Measurements from ENCODE around the gene KCNAB1.
A peak's percentile ranks its signal among the peaks of the same experiment; 100 is the strongest.

The KCNAB1 gene

DNA sequence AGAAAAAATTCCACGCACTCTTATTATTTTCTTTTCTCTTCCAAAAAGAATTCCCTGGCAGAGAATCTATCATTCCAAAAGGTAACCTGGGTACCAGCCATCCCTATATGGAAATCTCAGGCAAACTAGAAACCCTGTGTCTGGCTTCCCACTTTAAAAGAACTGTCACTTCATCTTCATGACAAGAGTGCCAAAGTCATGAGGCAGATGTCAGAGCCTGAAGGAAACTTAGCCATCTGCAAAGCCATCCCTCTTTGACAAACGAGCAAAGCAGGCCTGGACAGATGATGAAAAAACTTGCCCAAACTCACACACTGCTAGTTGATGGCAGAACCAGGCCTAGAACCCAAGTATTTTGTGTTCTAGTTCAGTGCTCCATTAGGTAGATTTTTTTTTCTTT is 418.7 kb downstream of the KCNAB1 start:
- H3K27ac ChIP-seq, result no peak overlapping the region

DNA sequence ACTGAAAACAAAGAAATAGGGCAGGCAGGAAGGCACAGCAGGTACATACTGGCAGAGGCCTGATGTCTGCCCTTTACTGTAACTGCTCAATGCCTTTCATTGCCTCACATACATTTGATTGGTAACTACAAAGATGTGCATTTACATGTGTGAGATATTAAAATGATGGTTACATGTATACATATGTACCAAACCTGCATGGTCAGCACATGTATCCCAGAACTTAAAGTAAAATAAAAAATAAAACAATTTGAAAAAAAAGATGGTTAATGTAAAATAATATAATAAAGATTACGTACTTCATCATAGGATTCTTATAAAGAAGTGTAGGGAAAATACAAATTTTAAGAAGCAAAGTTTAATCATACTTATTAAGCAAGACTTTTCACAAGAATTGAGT is 419.4 kb downstream of the KCNAB1 start:
- H3K27ac ChIP-seq, result no peak overlapping the region
- DNase-seq (ENCODE audit: low spot score), result no peak
- TF ChIP-seq, protein P1, sequence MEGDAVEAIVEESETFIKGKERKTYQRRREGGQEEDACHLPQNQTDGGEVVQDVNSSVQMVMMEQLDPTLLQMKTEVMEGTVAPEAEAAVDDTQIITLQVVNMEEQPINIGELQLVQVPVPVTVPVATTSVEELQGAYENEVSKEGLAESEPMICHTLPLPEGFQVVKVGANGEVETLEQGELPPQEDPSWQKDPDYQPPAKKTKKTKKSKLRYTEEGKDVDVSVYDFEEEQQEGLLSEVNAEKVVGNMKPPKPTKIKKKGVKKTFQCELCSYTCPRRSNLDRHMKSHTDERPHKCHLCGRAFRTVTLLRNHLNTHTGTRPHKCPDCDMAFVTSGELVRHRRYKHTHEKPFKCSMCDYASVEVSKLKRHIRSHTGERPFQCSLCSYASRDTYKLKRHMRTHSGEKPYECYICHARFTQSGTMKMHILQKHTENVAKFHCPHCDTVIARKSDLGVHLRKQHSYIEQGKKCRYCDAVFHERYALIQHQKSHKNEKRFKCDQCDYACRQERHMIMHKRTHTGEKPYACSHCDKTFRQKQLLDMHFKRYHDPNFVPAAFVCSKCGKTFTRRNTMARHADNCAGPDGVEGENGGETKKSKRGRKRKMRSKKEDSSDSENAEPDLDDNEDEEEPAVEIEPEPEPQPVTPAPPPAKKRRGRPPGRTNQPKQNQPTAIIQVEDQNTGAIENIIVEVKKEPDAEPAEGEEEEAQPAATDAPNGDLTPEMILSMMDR (conservative IDR thresholded peaks at IDR 0.05; ENCODE audit: low read depth), result no peak
- POLR2A ChIA-PET (ENCODE audit: low non-redundant PET), result no interaction called here
- CTCF ChIA-PET, result no interaction called here

More for the DNA sequence above, 418.7 kb downstream of the KCNAB1 start:
- DNase-seq (ENCODE audit: low spot score), result no peak
- TF ChIP-seq, protein P1 (conservative IDR thresholded peaks at IDR 0.05; ENCODE audit: low read depth), result no peak
- ChIA-PET CTCF (no interaction called here), POLR2A (ENCODE audit: low non-redundant PET) (no interaction called here)

DNA sequence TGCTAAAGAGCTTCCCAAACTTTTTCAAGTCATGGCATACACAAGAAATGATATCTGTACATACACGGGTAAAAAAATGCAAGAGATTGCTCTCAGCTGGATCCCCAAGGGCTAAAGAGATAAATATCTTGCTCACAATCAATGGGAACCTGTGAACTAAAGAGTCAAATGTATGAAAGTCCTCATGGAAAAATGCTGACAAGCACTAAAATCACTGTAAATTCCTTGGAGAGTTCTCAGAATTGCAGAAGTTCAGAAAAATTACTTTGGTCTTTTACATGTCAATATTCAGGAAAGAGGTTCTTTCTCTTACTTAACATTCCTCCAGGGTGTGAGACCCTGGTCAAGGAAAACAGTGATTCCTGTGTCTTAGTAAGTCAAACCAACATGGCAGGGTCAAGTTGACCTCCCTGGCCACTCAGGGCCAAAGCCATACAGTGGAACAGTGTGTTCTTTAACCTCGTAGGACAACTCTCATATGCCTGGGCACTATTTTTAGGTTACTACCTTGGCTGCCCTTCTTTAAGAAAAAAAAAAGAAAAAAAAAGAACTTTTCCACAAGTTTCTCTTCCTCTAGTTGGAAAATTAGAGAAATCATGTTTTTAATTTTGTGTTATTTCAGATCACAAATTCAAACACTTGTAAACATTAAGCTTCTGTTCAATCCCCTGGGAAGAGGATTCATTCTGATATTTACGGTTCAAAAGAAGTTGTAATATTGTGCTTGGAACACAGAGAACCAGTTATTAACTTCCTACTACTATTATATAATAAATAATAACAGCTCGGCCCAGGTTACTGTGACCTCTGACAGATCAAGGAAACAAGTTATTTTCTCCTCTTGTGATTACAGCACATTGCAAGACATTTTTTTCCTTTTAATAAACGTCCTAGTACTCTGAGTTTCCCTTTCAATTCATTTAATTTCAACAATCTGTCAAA is 422.0 kb downstream of the KCNAB1 start:
- POLR2A ChIA-PET (ENCODE audit: low non-redundant PET), result no interaction called here

DNA sequence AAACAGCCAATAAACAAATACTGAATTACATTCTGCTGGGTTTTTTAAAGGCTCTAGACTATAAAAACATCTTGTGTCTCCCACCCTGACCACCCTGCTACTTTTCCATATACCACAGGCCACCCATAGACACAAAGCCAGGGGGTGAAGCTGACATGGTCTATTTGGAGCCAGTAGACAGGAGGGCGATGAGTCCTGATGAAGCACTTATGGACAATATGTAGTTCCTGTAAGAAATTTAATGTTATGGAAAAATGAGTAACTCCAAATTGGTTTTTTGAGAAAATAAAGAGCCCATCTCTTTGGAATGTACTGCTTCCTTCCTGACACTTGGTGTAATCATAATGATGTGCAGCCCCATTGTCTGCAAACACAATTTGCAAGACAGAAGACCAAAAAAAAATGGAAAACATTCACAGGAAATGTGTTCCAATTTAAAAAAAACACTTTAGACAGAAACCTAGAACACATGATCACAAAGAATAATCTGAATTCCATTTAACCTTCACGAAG is 422.7 kb downstream of the KCNAB1 start:
- POLR2A ChIA-PET (ENCODE audit: low non-redundant PET), result no interaction called here
- CTCF ChIA-PET, result interaction anchor here (0.7 to 1.0 kb wide), 5 partner anchors 31 to 721 kb away, joined by 3 to 5 read pairs (median 3); no protein-coding TSS in a partner anchor
- DNase-seq (ENCODE audit: low spot score), result no peak
- TF ChIP-seq, protein P1 (conservative IDR thresholded peaks at IDR 0.05; ENCODE audit: low read depth), result no peak
- H3K27ac ChIP-seq, result no peak overlapping the region

More for the DNA sequence above, 422.0 kb downstream of the KCNAB1 start:
- TF ChIP-seq, protein P1 (conservative IDR thresholded peaks at IDR 0.05; ENCODE audit: low read depth), result no peak
- CTCF ChIA-PET, result interaction anchor here (0.7 to 1.0 kb wide), 5 partner anchors 32 to 720 kb away, joined by 3 to 5 read pairs (median 4); no protein-coding TSS in a partner anchor
- H3K27ac ChIP-seq, result no peak overlapping the region
- no peak for DNase-seq (ENCODE audit: low spot score)

DNA sequence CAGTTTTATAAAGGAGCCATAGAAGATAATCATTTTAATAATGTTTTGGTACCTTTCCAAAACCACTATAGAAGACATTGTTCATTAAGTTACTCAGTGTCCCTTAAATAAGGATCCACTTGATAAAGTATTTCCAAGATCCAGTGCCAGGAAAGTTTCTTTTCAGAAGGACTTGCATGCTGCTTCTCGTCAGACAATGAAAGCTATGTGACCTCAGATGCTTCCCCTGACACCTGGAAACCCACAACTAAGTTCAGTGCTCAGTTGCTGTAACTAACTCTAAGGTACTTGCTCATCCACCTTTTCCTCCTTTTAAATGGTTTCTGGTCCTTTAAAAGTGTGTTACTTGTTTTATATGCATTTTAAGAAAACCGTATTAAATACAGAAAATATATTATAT is 427.3 kb downstream of the KCNAB1 start:
- ChIA-PET CTCF (no interaction called here), POLR2A (ENCODE audit: low non-redundant PET) (no interaction called here)
- no peak overlapping the region for H3K27ac ChIP-seq
- TF ChIP-seq, protein P1 (conservative IDR thresholded peaks at IDR 0.05; ENCODE audit: low read depth), result no peak
- peak; percentile 14 for DNase-seq (ENCODE audit: low spot score)

DNA sequence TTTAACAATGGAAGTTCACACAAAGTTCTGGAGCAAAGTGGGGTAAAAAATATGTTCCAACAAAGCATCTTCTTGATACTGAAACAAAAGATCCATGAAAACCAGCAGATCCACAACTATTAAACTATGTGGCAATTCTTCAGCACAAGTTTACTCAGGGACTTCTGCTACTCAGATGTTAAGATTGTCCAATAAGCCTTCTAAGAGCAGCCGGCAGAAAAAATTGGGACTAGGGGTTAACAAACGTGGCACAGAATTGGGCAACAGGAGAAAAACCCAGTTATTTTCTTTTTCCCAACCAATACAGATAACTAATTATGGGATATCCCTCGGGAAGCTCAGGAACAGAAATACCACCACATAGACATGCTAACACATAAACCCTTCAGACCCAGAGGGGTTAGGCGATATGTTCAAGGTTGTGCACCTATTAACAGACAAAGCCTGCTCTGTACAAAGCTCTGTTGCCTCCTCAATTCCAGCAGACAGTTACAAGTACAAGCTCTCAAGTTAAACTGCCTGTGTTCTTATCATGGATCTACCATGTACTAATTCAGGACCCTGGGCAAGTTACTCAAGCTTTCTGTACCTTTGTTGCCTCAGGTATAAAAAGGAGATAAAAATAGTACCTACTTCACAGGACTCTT is 427.8 kb downstream of the KCNAB1 start:
- no peak overlapping the region for H3K27ac ChIP-seq
- no peak for DNase-seq (ENCODE audit: low spot score)
- POLR2A ChIA-PET (ENCODE audit: low non-redundant PET), result no interaction called here
- CTCF ChIA-PET, result interaction anchor here (0.5 to 1.0 kb wide), 2 partner anchors 126 to 211 kb away, joined by 4 to 6 read pairs; partner anchors contain the start of gene TIPARP
- TF ChIP-seq, protein P1 (conservative IDR thresholded peaks at IDR 0.05; ENCODE audit: low read depth), result no peak

All from RWPE1 (cell line).